Panc1 (cell line): ENCODE results near the gene ADAM23. TPM values are rescaled to one million over a fixed set of nuclear protein-coding genes. Genes with fewer than 3 reads are reported as not detected.

ENCODE experiments used
- ATAC-seq: fragments of 200-7000 bp; cut with Tn5 transposase; 2 replicates; pipeline ENCODE4 v1.9.1; 2020; ENCODE audit warnings: mild to moderate bottlenecking, moderate library complexity
- BruUV-seq: library from RNA; stranded (reverse); fragments of 400-500 nt; replicated peaks from 2 replicates; lab custom pipeline; 2021; lab: Mats Ljungman, UMichigan
- CTCF ChIA-PET: fragments of 300-600 bp; sonication (Branson Sonifier 250); formaldehyde crosslinking; loops from one replicate; lab custom pipeline; 2022; ENCODE audit warnings: antibody characterized with exemption; lab: Charles Lee
- POLR2A ChIA-PET: fragments of 300-600 bp; sonication (Branson Sonifier 250); formaldehyde crosslinking; loops from one replicate; lab custom pipeline; 2022; ENCODE audit warnings: antibody characterized with exemption; lab: Charles Lee
- DNase-seq: peaks from one replicate; pipeline ENCODE4 v3.0.0-alpha.2; 2010; ENCODE audit warnings: low read depth, low spot score
- H3K27ac ChIP-seq: 2 replicates; pipeline ENCODE4 v1.5.1; 2011; ENCODE audit warnings: mild to moderate bottlenecking, low read length, inconsistent platforms
- H3K27me3 ChIP-seq: fragments of 200-500 bp; sonication (Bioruptor generic); 2 replicates; pipeline ENCODE4 v1.6.0; 2014; ENCODE audit warnings: low read length, inconsistent platforms; ENCODE audit not compliant: control insufficient read depth, insufficient read depth
- H3K36me3 ChIP-seq: fragments of 200-500 bp; sonication (Bioruptor generic); 2 replicates; pipeline ENCODE4 v1.5.1; 2014; ENCODE audit warnings: inconsistent platforms, mild to moderate bottlenecking, low read length, moderate library complexity; ENCODE audit not compliant: control insufficient read depth, insufficient read depth
- H3K4me1 ChIP-seq: 2 replicates; pipeline ENCODE4 v1.5.1; 2011; ENCODE audit warnings: inconsistent platforms, mild to moderate bottlenecking, low read length, moderate library complexity; ENCODE audit not compliant: control insufficient read depth, insufficient read depth
- H3K4me3 ChIP-seq, 2 experiments: 2 replicates each; pipeline ENCODE4 v1.5.1; 2011 to 2012; ENCODE audit warnings: low read depth in 2 of 2, low read length in 2 of 2, mild to moderate bottlenecking in 2 of 2, inconsistent platforms in 1 of 2, moderate library complexity in 1 of 2
- H3K9me3 ChIP-seq: fragments of 200-500 bp; sonication (Bioruptor generic); 2 replicates; pipeline ENCODE4 v1.5.1; 2014; ENCODE audit warnings: low read depth, mild to moderate bottlenecking, inconsistent platforms, low read length, moderate library complexity; ENCODE audit not compliant: control insufficient read depth, insufficient read depth
- CTCF ChIP-seq: fragments of 450-650 bp; IDR thresholded peaks from 2 replicates; pipeline ENCODE4 v1.5.1; 2017; ENCODE audit warnings: mild to moderate bottlenecking
- POLR2AphosphoS5 ChIP-seq: IDR thresholded peaks from 2 replicates; pipeline ENCODE4 v1.6.1; 2012; ENCODE audit warnings: mild to moderate bottlenecking, low read depth, low read length, moderate library complexity
- SIN3A ChIP-seq: IDR thresholded peaks from 2 replicates; pipeline ENCODE4 v1.6.1; 2012; ENCODE audit warnings: low read depth, mild to moderate bottlenecking, low read length, moderate library complexity, borderline replicate concordance; ENCODE audit not compliant: insufficient read depth
- TCF7L2 ChIP-seq: IDR thresholded peaks from 2 replicates; pipeline ENCODE4 v1.6.1; 2011; ENCODE audit warnings: mild to moderate bottlenecking, low read depth, low read length, inconsistent platforms
- in situ Hi-C: cut with HindIII; loops from 2 replicates; pipeline ENCODE4 v1.10.0; 2016; ENCODE audit warnings: low sequenced_read_pairs, low pct_unique_long_range_greater_than_20kb
- intact Hi-C: fragments of 100-400 bp; cut with micrococcal nuclease; formaldehyde crosslinking; loops from one replicate; pipeline ENCODE4 v1.10.0; 2022; ENCODE audit not compliant: unreplicated experiment
- total RNA-seq: library from RNA; stranded (reverse); gene quantifications from one replicate; pipeline ENCODE4 v1.2.1, GENCODE V29; 2021; ENCODE audit not compliant: unreplicated experiment
- TF ChIP-seq, protein P1 (sequence below), 2 experiments: IDR thresholded peaks; 2 replicates each; pipeline ENCODE4 v1.6.1; 2011 to 2012; ENCODE audit warnings: low read depth in 2 of 2, control low read depth in 1 of 2, low read length in 1 of 2, mild to moderate bottlenecking in 1 of 2, moderate library complexity in 1 of 2; ENCODE audit not compliant: insufficient read depth in 1 of 2

Gene ADAM23
- total RNA-seq, 1 experiment from 2014 or later = 0.18 TPM

DNA sequence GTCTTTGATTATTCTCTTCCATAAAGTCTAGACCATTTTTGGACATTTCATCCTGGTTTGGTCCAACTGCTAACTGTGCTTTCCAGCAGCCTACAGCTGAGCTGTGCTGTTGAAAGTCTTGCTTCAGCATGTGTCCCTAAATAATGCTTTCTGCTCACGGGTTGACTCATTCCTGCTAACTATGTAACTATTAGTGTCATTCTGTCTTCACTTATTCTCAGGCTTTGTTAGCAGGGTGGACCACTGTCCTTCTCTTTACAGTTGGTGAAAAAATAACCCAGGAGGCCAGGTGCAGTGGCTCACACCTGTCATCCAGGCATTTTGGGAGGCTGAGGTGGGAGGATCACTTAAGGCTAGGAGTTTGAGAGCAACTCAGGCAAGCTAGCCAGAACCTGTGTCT lies 8.9 kb downstream of the ADAM23 start:
- BruUV-seq = no TSS peak
- in situ Hi-C loops (no loop called here), intact Hi-C loops (no loop called here)
- no peak for ATAC-seq
- TF ChIP-seq TCF7L2 = no peak
- TF ChIP-seq POLR2AphosphoS5 = no peak
- no peak for TF ChIP-seq SIN3A
- TF ChIP-seq, protein P1, sequence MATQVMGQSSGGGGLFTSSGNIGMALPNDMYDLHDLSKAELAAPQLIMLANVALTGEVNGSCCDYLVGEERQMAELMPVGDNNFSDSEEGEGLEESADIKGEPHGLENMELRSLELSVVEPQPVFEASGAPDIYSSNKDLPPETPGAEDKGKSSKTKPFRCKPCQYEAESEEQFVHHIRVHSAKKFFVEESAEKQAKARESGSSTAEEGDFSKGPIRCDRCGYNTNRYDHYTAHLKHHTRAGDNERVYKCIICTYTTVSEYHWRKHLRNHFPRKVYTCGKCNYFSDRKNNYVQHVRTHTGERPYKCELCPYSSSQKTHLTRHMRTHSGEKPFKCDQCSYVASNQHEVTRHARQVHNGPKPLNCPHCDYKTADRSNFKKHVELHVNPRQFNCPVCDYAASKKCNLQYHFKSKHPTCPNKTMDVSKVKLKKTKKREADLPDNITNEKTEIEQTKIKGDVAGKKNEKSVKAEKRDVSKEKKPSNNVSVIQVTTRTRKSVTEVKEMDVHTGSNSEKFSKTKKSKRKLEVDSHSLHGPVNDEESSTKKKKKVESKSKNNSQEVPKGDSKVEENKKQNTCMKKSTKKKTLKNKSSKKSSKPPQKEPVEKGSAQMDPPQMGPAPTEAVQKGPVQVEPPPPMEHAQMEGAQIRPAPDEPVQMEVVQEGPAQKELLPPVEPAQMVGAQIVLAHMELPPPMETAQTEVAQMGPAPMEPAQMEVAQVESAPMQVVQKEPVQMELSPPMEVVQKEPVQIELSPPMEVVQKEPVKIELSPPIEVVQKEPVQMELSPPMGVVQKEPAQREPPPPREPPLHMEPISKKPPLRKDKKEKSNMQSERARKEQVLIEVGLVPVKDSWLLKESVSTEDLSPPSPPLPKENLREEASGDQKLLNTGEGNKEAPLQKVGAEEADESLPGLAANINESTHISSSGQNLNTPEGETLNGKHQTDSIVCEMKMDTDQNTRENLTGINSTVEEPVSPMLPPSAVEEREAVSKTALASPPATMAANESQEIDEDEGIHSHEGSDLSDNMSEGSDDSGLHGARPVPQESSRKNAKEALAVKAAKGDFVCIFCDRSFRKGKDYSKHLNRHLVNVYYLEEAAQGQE (IDR thresholded peaks at IDR 0.05; ENCODE audit: insufficient read depth in 1 of 2, low read depth in 2 of 2, low read length in 1 of 2) = no peak
- TF ChIP-seq CTCF = no peak
- ChIA-PET POLR2A (no interaction called here), CTCF (no interaction called here)
- Histone ChIP-seq H3K9me3 (no peaks in the 10 kb centered on the region), H3K36me3 (no peaks in the 10 kb centered on the region), H3K4me1 (no peaks in the 10 kb centered on the region), H3K27ac (no peak overlapping the region), H3K27me3 (peaks cover 3% of the 10 kb centered on the region), H3K4me3 (no peak overlapping the region)
- DNase-seq = no peak

GRCh38 chr2:206452750-206453149 lies 9.4 kb downstream of the ADAM23 start:
- no peaks in the 10 kb centered on the region; the same call in none of the 2 replicates for H3K27me3 ChIP-seq
- TF ChIP-seq, protein P1 (IDR thresholded peaks at IDR 0.05; ENCODE audit: insufficient read depth in 1 of 2, low read depth in 2 of 2, low read length in 1 of 2) = no peak
- TF ChIP-seq CTCF (no peak), SIN3A (no peak), POLR2AphosphoS5 (no peak), TCF7L2 (no peak)

More at GRCh38 chr2:206452750-206453149, 9.4 kb downstream of the ADAM23 start:
- in situ Hi-C loops (no loop called here), intact Hi-C loops (no loop called here)
- Histone ChIP-seq H3K9me3 (no peaks in the 10 kb centered on the region), H3K36me3 (no peaks in the 10 kb centered on the region), H3K4me3 (no peak overlapping the region), H3K27ac (no peak overlapping the region), H3K4me1 (no peaks in the 10 kb centered on the region)
- DNase-seq = no peak
- POLR2A ChIA-PET = no interaction called here
- no peak for ATAC-seq
- BruUV-seq = no TSS peak
- CTCF ChIA-PET = no interaction called here
